Erythroblast (primary cell): ENCODE measurements around the gene RNU1-3.
"Not testable (repeated sequence)": the region's sequence is repeated elsewhere in the genome, so short reads cannot be mapped to it uniquely, and the experiment has no call there.

Source experiments
- GATA1 ChIP-seq: IDR thresholded peaks from 2 replicates; pipeline ENCODE4 v1.6.1; 2011; ENCODE audit warnings: low read depth, mild to moderate bottlenecking, control low read depth, low read length, moderate library complexity
- POLR2A ChIP-seq: IDR thresholded peaks from 2 replicates; pipeline ENCODE4 v1.6.1; 2011; ENCODE audit warnings: mild to moderate bottlenecking, low read length

GRCh38 chr1:16626409-16626983, 40.3 kb downstream of the RNU1-3 start:
- TF ChIP-seq POLR2A, GATA1: not testable (repeated sequence)
